OCI-LY7 (cell line): ENCODE data around the gene ST8SIA2.

Experiments
- EZH2phosphoT487 ChIP-seq: fragments of 200-600 bp; sonication (generic); IDR thresholded peaks from 2 replicates; pipeline ENCODE4 v1.6.1; 2018; ENCODE audit warnings: low read depth, borderline replicate concordance, mild to moderate bottlenecking, mixed run types, antibody characterized with exemption, low read length, moderate library complexity, mixed read lengths
- TF ChIP-seq, protein P1 (sequence below): fragments of 200-600 bp; sonication (generic); conservative IDR thresholded peaks from 2 replicates; pipeline ENCODE4 v1.5.1; 2014; ENCODE audit warnings: mild to moderate bottlenecking, antibody characterized with exemption, low read length, moderate library complexity, mixed read lengths

DNA sequence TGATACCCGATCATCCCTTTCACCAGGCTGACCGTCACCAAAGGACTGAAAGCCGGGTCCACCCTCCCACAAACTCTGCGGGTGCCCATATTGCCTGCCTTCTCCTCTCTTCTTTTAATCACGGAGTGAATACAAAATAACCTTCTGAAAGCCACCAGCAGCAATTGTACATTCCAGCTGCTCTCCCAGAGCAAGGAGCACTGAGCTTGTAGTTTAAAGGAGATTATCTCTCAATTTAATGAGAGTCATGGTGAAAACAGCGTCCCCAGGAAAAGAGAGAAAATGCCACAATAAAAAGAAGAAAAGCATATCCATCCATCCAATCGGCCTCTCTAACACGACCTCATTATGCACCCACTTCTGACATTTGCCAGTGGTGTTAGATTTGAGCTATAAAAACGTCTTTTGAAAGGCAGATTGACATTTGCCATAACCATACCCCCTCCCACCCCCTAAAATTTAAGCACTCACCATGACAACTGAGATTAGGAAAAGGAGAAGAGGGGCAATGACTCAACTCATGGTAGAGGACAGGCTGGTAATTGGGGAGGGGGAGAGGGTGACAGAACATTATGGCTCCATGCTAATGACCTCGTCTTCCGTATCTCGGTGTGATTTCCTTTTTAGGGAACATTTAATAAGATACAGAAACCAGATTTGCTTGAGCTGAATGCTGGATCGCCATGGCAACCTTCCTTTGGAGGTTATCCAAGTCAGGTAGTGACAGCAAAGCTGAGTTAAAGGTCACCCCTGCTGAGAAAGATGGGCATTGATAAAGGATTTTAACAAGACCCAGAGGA is 106.2 kb downstream of the ST8SIA2 start:
- TF ChIP-seq, protein P1, sequence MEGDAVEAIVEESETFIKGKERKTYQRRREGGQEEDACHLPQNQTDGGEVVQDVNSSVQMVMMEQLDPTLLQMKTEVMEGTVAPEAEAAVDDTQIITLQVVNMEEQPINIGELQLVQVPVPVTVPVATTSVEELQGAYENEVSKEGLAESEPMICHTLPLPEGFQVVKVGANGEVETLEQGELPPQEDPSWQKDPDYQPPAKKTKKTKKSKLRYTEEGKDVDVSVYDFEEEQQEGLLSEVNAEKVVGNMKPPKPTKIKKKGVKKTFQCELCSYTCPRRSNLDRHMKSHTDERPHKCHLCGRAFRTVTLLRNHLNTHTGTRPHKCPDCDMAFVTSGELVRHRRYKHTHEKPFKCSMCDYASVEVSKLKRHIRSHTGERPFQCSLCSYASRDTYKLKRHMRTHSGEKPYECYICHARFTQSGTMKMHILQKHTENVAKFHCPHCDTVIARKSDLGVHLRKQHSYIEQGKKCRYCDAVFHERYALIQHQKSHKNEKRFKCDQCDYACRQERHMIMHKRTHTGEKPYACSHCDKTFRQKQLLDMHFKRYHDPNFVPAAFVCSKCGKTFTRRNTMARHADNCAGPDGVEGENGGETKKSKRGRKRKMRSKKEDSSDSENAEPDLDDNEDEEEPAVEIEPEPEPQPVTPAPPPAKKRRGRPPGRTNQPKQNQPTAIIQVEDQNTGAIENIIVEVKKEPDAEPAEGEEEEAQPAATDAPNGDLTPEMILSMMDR = no peak
- no peak for TF ChIP-seq EZH2phosphoT487
